Neural progenitor cell (in vitro differentiated cells): ENCODE measurements around the gene SACS.

Experiments used
- EZH2 ChIP-seq: fragments of 200-600 bp; sonication (generic); IDR thresholded peaks from 2 replicates; pipeline ENCODE4 v1.6.1; 2017; ENCODE audit warnings: antibody characterized with exemption, mild to moderate bottlenecking, moderate library complexity
- EZH2phosphoT487 ChIP-seq: fragments of 200-600 bp; sonication (generic); IDR thresholded peaks from 2 replicates; pipeline ENCODE4 v1.6.1; 2017; ENCODE audit warnings: antibody characterized with exemption
- TF ChIP-seq, protein P1 (sequence below): fragments of 200-600 bp; sonication (generic); IDR thresholded peaks from 2 replicates; pipeline ENCODE4 v1.5.1; 2017; ENCODE audit warnings: antibody characterized with exemption, mild to moderate bottlenecking

DNA sequence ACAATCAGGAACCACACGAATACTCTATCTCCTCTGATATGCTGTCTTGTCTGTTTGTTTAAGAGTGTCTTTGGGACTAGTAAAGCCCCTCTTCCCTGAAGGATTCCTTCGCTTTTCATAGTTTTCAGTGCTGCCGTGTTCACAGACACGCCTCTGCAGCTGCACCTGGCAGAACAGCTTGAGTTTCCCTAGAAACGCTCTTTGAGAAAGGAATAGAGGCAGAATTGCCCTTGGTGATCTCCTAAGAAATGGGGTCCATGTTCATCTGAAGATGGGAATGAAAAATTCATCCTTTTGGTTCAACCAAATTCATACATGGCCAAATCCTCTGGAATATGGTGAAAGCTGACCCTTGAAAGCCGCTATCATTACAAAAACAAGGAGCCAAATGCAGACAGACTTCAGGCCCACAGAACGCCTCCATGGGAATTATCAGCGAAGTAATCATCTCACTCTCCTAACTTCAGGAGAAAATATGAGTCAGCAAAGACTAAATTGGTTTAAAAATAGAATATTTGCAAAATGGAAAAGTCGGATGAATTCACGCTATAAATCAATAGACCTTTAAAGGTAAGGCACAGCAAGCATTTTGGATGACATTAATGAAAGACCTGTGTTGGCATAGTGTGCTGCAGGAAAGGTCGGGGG lies 5.5 kb downstream of the SACS start:
- TF ChIP-seq, protein P1, sequence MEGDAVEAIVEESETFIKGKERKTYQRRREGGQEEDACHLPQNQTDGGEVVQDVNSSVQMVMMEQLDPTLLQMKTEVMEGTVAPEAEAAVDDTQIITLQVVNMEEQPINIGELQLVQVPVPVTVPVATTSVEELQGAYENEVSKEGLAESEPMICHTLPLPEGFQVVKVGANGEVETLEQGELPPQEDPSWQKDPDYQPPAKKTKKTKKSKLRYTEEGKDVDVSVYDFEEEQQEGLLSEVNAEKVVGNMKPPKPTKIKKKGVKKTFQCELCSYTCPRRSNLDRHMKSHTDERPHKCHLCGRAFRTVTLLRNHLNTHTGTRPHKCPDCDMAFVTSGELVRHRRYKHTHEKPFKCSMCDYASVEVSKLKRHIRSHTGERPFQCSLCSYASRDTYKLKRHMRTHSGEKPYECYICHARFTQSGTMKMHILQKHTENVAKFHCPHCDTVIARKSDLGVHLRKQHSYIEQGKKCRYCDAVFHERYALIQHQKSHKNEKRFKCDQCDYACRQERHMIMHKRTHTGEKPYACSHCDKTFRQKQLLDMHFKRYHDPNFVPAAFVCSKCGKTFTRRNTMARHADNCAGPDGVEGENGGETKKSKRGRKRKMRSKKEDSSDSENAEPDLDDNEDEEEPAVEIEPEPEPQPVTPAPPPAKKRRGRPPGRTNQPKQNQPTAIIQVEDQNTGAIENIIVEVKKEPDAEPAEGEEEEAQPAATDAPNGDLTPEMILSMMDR = no peak
- TF ChIP-seq EZH2phosphoT487 = no peak
- TF ChIP-seq EZH2 = no peak
